ENCODE results near the gene ELFN1. TPM values are rescaled to one million over a fixed set of nuclear protein-coding genes. Genes with fewer than 3 reads are reported as not detected.

The ELFN1 gene
- total RNA-seq, 1 donor from 2014 or later, result 0.65 TPM

GRCh38 chr7:1676550-1677078 lies 6.5 kb downstream of the ELFN1 start:
- Mint-ChIP-seq H3K9me3 (ENCODE audit: low read depth) (peaks cover 1% of the 10 kb centered on the region), H3K27ac (ENCODE audit: unreplicated experiment) (no peak overlapping the region), H3K4me1 (ENCODE audit: low read depth) (no peaks in the 10 kb centered on the region), H3K4me3 (ENCODE audit: unreplicated experiment) (no peak overlapping the region), H3K36me3 (ENCODE audit: low read depth) (no peaks in the 10 kb centered on the region), H3K27me3 (ENCODE audit: low read depth) (peaks cover 30% of the 10 kb centered on the region)
- TF ChIP-seq CTCF (IDR thresholded peaks at IDR 0.05), result no peak
- DNase-seq (ENCODE audit: low spot score), result no peak

GRCh38 chr7:1677206-1678080 lies 7.4 kb downstream of the ELFN1 start:
- no peak for TF ChIP-seq CTCF (IDR thresholded peaks at IDR 0.05)
- H3K4me3 Mint-ChIP-seq (ENCODE audit: unreplicated experiment), result no peak overlapping the region
- H3K27me3 Mint-ChIP-seq (ENCODE audit: low read depth), result peaks cover 27% of the 10 kb centered on the region
- no peak overlapping the region for H3K27ac Mint-ChIP-seq (ENCODE audit: unreplicated experiment)
- no peaks in the 10 kb centered on the region for H3K4me1 Mint-ChIP-seq (ENCODE audit: low read depth)
- H3K36me3 Mint-ChIP-seq (ENCODE audit: low read depth), result peaks cover 2% of the 10 kb centered on the region
- peak; percentile 43 for DNase-seq (ENCODE audit: low spot score)
- H3K9me3 Mint-ChIP-seq (ENCODE audit: low read depth), result peaks cover 8% of the 10 kb centered on the region

GRCh38 chr7:1678081-1678543 lies 8.0 kb downstream of the ELFN1 start:
- Mint-ChIP-seq H3K27me3 (ENCODE audit: low read depth) (peaks cover 21% of the 10 kb centered on the region), H3K4me3 (ENCODE audit: unreplicated experiment) (no peak overlapping the region), H3K27ac (ENCODE audit: unreplicated experiment) (no peak overlapping the region), H3K9me3 (ENCODE audit: low read depth) (peaks cover 15% of the 10 kb centered on the region), H3K4me1 (ENCODE audit: low read depth) (no peaks in the 10 kb centered on the region), H3K36me3 (ENCODE audit: low read depth) (peaks cover 2% of the 10 kb centered on the region)
- peak; percentile 74 for DNase-seq (ENCODE audit: low spot score)
- TF ChIP-seq CTCF (IDR thresholded peaks at IDR 0.05), result no peak

- Mint-ChIP-seq H3K9me3 (ENCODE audit: low read depth) (peaks cover 20% of the 10 kb centered on the region), H3K27ac (ENCODE audit: unreplicated experiment) (no peak overlapping the region), H3K4me1 (ENCODE audit: low read depth) (no peaks in the 10 kb centered on the region), H3K27me3 (ENCODE audit: low read depth) (peaks cover 21% of the 10 kb centered on the region), H3K36me3 (ENCODE audit: low read depth) (peaks cover 6% of the 10 kb centered on the region), H3K4me3 (ENCODE audit: unreplicated experiment) (no peak overlapping the region)
- no peak for TF ChIP-seq CTCF (IDR thresholded peaks at IDR 0.05)
- peak; percentile 71 for DNase-seq (ENCODE audit: low spot score)
These were observed 8.7 kb downstream of the ELFN1 start for GRCh38 chr7:1678571-1679325.

GRCh38 chr7:1679326-1679965 lies 9.4 kb downstream of the ELFN1 start:
- H3K27ac Mint-ChIP-seq (ENCODE audit: unreplicated experiment), result no peak overlapping the region
- TF ChIP-seq CTCF (IDR thresholded peaks at IDR 0.05), result no peak
- H3K4me3 Mint-ChIP-seq (ENCODE audit: unreplicated experiment), result no peak overlapping the region
- H3K9me3 Mint-ChIP-seq (ENCODE audit: low read depth), result peaks cover 26% of the 10 kb centered on the region
- H3K36me3 Mint-ChIP-seq (ENCODE audit: low read depth), result peaks cover 9% of the 10 kb centered on the region
- DNase-seq (ENCODE audit: low spot score), result peak; percentile 74
- no peaks in the 10 kb centered on the region for H3K4me1 Mint-ChIP-seq (ENCODE audit: low read depth)
- H3K27me3 Mint-ChIP-seq (ENCODE audit: low read depth), result peaks cover 21% of the 10 kb centered on the region
